AG09309 (cell line): ENCODE measurements around the gene VSIG4.

ENCODE experiments used
- DNase-seq: peaks from one replicate; pipeline ENCODE4 v3.0.0-alpha.2; 2010; ENCODE audit warnings: low read depth
- H3K4me3 ChIP-seq: 2 replicates; pipeline ENCODE4 v1.5.1; 2011; ENCODE audit warnings: mild to moderate bottlenecking, low read depth, low read length, moderate library complexity; ENCODE audit not compliant: control insufficient read depth
- CTCF ChIP-seq: IDR thresholded peaks from 2 replicates; pipeline ENCODE4 v1.5.1; 2011; ENCODE audit warnings: mild to moderate bottlenecking, low read depth, low read length, inconsistent platforms; ENCODE audit not compliant: insufficient read depth, control insufficient read depth; ENCODE audit errors: missing control alignments

VSIG4 gene

GRCh38 chrX:65997978-65998717, 41.7 kb downstream of the VSIG4 start:
- no peak for DNase-seq
- no peak for TF ChIP-seq CTCF
- H3K4me3 ChIP-seq: no peak overlapping the region

- H3K4me3 ChIP-seq: no peak overlapping the region
- TF ChIP-seq CTCF: no peak
- DNase-seq: no peak
Observed at GRCh38 chrX:65994519-65995506, 45.1 kb downstream of the VSIG4 start.

GRCh38 chrX:65993915-65994460, 45.9 kb downstream of the VSIG4 start:
- no peak overlapping the region for H3K4me3 ChIP-seq
- TF ChIP-seq CTCF: no peak
- no peak for DNase-seq

GRCh38 chrX:65993332-65993731, 46.5 kb downstream of the VSIG4 start:
- no peak for DNase-seq
- no peak overlapping the region for H3K4me3 ChIP-seq
- TF ChIP-seq CTCF: no peak

GRCh38 chrX:65990702-65991101, 49.2 kb downstream of the VSIG4 start:
- no peak for DNase-seq
- no peak overlapping the region for H3K4me3 ChIP-seq
- TF ChIP-seq CTCF: no peak

- no peak for DNase-seq
- no peak for TF ChIP-seq CTCF
- H3K4me3 ChIP-seq: no peak overlapping the region
Observed at GRCh38 chrX:65987811-65988210, 52.1 kb downstream of the VSIG4 start.
